Measurements from ENCODE around the gene KIAA1191.

KIAA1191 gene

GRCh38 chr5:176365351-176366231, 4.0 kb upstream of the KIAA1191 start, which contains the start of gene ARL10:
Gene ARL10 (plus strand): TSS chr5:176365487. CDS start chr5:176365564, 77 bp downstream.
- peak; percentile 76 for DNase-seq (ENCODE audit: low spot score)

DNA sequence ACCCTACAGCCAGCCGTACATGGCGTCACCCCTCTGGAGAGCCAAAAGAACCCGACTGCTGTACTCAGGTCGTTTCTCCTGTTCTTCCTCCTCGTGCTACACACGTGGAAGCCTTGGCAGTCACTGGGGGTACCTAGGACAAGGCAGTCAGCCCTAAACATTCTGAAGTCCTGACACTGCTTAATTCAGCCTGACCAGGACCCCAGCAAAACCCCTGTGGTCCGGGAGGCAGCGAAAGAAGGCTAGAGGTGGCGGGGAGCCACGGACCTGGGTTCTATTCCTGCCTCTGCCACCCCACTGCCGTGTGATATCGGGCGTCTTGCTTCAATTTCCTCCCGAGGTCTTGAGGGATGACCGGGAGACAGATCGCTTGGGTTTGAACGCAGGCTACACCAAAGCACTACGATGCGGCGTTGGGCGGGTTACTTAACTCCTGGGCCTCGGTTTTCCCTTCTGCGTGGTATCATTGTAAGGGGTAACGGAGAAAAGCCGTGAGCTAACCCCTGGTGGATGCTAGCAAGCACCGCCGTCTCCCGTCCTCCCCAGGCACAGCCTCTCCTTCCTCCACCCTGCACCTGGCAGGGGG, 3.3 kb upstream of the KIAA1191 start:
- DNase-seq (ENCODE audit: low spot score): no peak

DNA sequence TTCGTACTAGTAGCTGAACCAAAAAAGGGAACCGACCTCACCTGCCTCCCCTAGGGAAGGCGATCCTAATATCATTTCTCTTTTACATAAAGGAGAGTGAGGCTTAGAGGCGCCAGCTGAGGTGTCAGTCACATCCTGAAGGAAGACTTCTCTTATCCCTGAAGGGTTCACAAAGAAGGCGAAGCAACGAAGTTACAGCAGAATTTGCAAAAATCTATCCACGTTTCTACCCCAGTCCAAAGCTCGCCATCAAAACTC, 598 bp upstream of the KIAA1191 start:
- no peak for DNase-seq (ENCODE audit: low spot score)

GRCh38 chr5:176360894-176361436, 599 bp downstream of the KIAA1191 start:
- DNase-seq (ENCODE audit: low spot score): peak; percentile 16

- no peak for DNase-seq (ENCODE audit: low spot score)
Observed at GRCh38 chr5:176359658-176360057, 1.9 kb downstream of the KIAA1191 start.

- no peak for DNase-seq (ENCODE audit: low spot score)
Observed at GRCh38 chr5:176356179-176356566, 5.4 kb downstream of the KIAA1191 start.

GRCh38 chr5:176355400-176356178, 6.0 kb downstream of the KIAA1191 start:
- no peak for DNase-seq (ENCODE audit: low spot score)

GRCh38 chr5:176353533-176353932, 8.0 kb downstream of the KIAA1191 start:
- DNase-seq (ENCODE audit: low spot score): no peak

DNA sequence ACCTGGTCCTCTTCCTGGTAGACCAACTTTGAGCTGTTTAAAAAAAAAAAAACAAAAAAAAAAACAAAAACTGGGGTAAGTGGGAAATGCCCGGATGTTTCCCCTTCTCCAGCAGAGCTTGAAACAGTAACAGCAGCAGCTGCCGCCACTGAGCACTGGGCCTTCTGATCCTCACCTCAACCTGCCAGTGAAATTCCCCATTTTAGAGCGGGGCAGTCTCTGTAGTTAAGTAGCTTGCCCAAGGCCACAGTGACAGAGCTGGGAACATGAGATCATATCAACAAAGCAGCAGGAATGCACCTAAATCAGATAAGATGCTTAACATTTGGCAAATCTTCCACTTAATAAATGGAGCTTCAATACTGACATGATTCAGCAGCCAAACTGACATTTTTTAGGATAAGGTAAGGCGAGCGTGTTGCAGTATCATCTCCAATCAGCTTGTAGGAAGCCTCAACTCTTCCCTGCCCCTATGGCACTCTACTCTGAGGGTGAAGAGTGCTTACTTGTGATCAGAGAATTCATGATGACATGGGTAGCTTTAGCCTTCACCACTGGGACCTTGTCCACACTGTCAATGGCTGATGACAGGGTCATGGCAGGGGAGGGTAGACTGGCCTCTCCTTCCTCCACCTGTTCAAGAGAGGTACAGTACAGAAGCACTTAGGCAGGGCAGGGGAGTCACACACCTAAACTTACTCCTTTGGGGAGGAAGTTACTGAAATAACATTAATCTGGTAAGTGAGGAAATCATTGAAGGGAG, 9.3 kb downstream of the KIAA1191 start:
- DNase-seq (ENCODE audit: low spot score): no peak

DNA sequence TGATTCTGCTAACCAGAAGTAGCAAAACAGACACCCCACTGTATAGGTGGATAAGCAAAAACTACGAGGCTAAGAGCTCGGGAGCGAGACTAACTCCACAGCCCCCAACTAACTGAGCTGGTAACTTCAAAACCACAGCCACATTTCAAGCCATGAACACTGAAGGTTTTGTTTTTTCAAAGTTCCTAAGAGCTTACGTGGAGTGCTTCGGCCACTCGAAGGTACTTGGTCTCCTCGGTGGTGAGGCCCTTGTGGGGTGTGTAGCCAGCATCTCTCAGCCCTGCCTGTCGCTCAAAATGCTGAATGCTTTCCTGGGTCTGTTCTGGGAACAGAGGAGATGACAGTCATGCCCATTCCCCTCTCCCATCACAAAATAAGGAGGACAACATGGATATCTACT, 11.1 kb downstream of the KIAA1191 start:
- DNase-seq (ENCODE audit: low spot score): no peak

- no peak for DNase-seq (ENCODE audit: low spot score)
Observed at GRCh38 chr5:176342766-176343458, 18.7 kb downstream of the KIAA1191 start.

DNA sequence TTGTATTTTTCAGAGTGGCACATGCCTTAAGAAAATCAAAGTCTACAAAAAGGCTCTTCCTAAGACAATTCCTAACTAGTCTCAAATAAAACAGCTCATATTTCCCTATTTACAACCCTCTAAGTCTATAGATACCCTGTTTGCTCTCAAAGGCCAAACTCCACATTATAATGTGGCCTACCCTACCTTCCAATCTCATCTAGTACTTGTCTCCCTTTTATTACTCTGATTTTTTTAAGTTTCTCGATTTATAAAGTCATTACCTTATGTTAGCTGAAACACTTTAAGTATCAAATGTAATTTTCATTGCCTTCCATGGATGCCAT, 19.4 kb downstream of the KIAA1191 start:
- no peak for DNase-seq (ENCODE audit: low spot score)

GRCh38 chr5:176341325-176342157, 20.0 kb downstream of the KIAA1191 start:
- no peak for DNase-seq (ENCODE audit: low spot score)

DNA sequence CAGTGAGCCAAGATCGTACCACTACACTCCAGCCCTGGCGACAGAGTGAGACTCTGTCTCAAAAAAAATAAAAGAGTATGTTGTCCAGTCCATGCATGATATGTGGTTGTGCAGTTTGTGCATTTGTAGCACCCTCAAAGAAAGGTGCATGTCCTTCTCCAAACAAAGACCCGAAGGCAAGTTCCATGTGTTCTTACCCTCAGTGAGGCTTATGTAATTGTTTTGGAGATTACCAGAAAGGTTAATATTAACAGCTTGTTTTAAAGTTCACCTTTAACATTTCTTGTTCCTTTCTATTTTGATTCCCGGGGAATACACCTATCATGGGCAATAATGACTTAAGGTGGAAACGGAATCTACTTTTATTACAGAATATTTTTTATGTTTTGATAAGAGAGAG, 22.3 kb downstream of the KIAA1191 start:
- no peak for DNase-seq (ENCODE audit: low spot score)

- no peak for DNase-seq (ENCODE audit: low spot score)
Observed at GRCh38 chr5:176337913-176338312, 23.7 kb downstream of the KIAA1191 start.

- no peak for DNase-seq (ENCODE audit: low spot score)
Observed at GRCh38 chr5:176334031-176334770, 27.4 kb downstream of the KIAA1191 start.

- no peak for DNase-seq (ENCODE audit: low spot score)
Observed at GRCh38 chr5:176320577-176320976, 41.0 kb downstream of the KIAA1191 start.

DNA sequence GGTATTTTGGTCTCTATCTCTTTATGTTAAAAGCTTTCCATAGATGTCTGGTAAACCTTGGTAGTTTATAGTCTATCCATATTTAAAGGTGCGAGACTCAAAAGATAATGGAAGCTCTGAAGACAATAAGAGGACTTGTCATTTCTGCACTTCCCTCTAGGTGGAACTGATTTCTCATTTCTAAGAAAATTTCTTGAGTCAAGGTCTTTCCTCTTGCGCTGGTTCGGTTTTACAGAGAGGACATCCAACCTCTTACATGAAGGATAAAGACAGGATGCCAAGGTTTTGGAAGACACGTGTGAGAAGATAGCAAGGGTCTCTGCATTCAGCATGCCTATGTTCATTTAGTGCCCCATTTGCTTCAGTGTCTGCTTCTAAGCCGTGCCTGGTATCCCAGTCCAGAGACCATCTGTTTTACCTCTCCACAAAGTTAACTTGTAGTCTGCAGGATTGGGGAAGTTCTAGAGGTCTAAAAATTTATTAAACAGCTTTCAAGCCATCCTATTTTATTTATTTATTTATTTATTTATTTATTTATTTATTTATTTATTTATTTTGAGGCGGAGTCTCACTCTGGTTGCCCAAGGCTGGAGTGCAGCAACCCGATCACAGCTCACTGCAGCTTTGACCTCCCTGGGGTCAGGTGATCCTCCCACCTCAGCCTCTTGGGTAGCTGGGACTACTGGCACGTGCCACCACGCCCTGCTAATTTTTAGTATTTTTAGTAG, 41.6 kb downstream of the KIAA1191 start:
- no peak for DNase-seq (ENCODE audit: low spot score)
